Chondrocyte (in vitro differentiated cells): Measurements from ENCODE around the gene TTC34. TPM values are rescaled to one million over a fixed set of nuclear protein-coding genes. Genes with fewer than 3 reads are reported as not detected.

Experiments
- DNase-seq: peaks from one replicate; pipeline ENCODE4 v3.0.0; 2021; ENCODE audit warnings: mixed read lengths, low spot score
- H3K27ac Mint-ChIP-seq: one replicate; pipeline ENCODE4 v1.8.0; 2021; ENCODE audit warnings: mild to moderate bottlenecking, moderate library complexity, mixed read lengths; ENCODE audit not compliant: unreplicated experiment
- H3K27me3 Mint-ChIP-seq: 2 replicates; pipeline ENCODE4 v1.8.0; 2021; ENCODE audit warnings: low read depth, mixed read lengths
- H3K36me3 Mint-ChIP-seq: 2 replicates; pipeline ENCODE4 v1.8.0; 2021; ENCODE audit warnings: low read depth, mixed read lengths
- H3K4me1 Mint-ChIP-seq: 2 replicates; pipeline ENCODE4 v1.8.0; 2021; ENCODE audit warnings: low read depth, mild to moderate bottlenecking, mixed read lengths
- H3K4me3 Mint-ChIP-seq: one replicate; pipeline ENCODE4 v1.8.0; 2021; ENCODE audit warnings: mild to moderate bottlenecking, moderate library complexity, mixed read lengths; ENCODE audit not compliant: unreplicated experiment
- H3K9me3 Mint-ChIP-seq: 2 replicates; pipeline ENCODE4 v1.8.0; 2021; ENCODE audit warnings: low read depth, mixed read lengths
- total RNA-seq: library from RNA; stranded (reverse); gene quantifications from 3 replicates; pipeline ENCODE4 v1.2.1, GENCODE V29; 2021
- TF ChIP-seq, protein P1 (sequence below): fragments of 200-600 bp; sonication (generic); IDR thresholded peaks from 2 replicates; pipeline ENCODE4 v1.5.0; 2021; ENCODE audit warnings: antibody characterized with exemption, mild to moderate bottlenecking, moderate library complexity

TTC34 gene
- total RNA-seq, 1 donor from 2014 or later: 0.60 TPM

DNA sequence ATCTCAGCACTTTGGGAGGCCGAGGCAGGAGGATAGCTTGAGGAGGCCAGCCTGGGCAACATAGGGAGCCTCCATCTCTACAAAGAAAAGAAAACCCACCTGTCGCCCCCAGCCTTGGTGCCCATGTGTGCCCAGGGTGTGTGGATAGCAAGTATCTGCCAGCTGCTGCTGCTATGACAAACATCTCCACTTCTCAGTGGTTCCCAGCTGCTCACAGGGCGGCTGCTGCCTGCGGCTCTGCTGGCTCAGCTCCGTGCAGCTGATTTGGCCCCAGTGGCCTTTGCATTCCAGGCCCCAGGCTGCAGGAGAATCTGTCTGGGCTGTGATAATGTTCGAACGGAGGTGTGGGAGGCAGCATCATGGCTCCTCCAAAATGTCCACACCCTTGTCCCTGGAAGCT is 10.6 kb upstream of the TTC34 start:
- Mint-ChIP-seq H3K27ac (no peak overlapping the region), H3K36me3 (no peaks in the 10 kb centered on the region), H3K9me3 (peaks cover 14% of the 10 kb centered on the region), H3K4me1 (no peaks in the 10 kb centered on the region), H3K27me3 (no peaks in the 10 kb centered on the region), H3K4me3 (no peak overlapping the region)
- DNase-seq: no peak
- TF ChIP-seq, protein P1, sequence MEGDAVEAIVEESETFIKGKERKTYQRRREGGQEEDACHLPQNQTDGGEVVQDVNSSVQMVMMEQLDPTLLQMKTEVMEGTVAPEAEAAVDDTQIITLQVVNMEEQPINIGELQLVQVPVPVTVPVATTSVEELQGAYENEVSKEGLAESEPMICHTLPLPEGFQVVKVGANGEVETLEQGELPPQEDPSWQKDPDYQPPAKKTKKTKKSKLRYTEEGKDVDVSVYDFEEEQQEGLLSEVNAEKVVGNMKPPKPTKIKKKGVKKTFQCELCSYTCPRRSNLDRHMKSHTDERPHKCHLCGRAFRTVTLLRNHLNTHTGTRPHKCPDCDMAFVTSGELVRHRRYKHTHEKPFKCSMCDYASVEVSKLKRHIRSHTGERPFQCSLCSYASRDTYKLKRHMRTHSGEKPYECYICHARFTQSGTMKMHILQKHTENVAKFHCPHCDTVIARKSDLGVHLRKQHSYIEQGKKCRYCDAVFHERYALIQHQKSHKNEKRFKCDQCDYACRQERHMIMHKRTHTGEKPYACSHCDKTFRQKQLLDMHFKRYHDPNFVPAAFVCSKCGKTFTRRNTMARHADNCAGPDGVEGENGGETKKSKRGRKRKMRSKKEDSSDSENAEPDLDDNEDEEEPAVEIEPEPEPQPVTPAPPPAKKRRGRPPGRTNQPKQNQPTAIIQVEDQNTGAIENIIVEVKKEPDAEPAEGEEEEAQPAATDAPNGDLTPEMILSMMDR: no peak

DNA sequence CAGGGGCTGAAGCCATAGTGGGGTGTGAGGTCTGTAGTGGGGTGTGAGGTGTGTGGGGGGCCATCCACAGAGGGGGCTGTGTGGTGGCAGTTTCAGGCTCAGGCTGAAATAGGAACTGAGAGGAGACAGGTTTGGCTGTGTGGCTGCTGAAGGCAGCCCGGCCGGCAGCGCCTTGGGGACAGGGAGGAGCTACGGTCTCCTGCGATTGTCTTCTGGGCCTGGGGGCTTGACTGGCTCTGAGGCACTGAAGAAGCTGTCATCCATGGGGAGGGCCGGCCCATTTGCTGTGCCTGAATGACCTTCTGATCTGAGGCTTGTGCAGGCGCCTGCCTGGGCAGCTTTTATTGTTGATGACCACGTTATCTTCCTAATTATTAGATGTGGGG is 10.0 kb upstream of the TTC34 start:
- Mint-ChIP-seq H3K9me3 (peaks cover 13% of the 10 kb centered on the region), H3K27ac (no peak overlapping the region)

DNA sequence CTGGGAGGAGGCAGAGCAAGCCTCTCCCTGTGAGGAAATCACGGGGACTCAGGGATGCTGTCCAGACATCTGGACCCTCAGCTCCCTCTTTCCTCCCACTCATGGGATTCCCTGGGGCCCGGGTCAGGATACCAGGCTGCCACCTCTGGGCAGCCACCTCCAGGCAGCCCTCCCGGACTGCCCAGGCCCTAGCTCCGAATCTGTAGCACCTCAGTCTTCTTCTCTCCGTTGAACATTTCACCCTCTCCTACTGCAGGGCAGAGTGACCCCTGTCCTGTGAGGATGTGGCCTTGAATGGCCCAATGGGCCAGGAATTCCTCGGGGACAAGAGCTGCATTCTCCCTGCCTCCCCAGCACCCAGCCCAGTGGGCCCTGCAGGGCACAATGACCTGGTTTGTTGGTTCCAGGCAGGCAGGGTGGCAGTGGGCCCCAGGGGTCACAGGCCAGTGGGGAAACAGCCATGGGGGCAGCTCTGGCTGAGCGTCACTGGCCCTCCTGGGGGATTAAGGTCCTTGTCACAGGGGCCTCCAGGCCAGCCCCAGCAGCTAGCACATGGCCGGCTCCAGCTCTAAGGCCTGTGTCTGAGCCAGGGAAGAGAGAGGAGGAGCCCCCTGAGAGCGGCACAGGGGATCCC is 9.5 kb upstream of the TTC34 start:
- no peaks in the 10 kb centered on the region for H3K4me1 Mint-ChIP-seq
- H3K36me3 Mint-ChIP-seq: no peaks in the 10 kb centered on the region
- no peak overlapping the region for H3K27ac Mint-ChIP-seq
- no peak for DNase-seq
- TF ChIP-seq, protein P1: no peak
- no peaks in the 10 kb centered on the region for H3K27me3 Mint-ChIP-seq
- H3K9me3 Mint-ChIP-seq: peaks cover 15% of the 10 kb centered on the region
- no peak overlapping the region for H3K4me3 Mint-ChIP-seq

More for the DNA sequence above, 10.0 kb upstream of the TTC34 start:
- Mint-ChIP-seq H3K36me3 (no peaks in the 10 kb centered on the region), H3K4me3 (no peak overlapping the region), H3K4me1 (no peaks in the 10 kb centered on the region), H3K27me3 (no peaks in the 10 kb centered on the region)
- TF ChIP-seq, protein P1: no peak
- DNase-seq: no peak

DNA sequence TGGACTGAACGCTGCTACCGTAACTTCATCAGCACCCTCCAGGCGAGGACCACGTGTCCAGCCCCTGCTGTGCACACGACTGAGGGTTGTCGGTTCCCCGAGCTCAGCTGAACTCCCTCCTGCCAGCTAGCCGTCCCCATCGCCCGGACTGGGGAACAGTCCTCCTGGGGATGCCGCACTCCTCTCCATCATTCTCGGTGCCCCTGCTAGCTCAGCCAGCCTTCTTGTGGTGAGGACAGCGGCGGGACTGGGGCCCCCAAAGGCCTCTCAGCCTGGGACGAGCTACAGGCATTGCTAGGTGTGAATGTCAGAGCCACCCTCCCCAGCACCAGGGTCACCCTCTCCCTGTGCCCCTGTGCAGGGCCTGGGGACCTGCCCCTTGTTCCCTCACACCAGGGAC is 8.8 kb upstream of the TTC34 start:
- Mint-ChIP-seq H3K4me1 (no peaks in the 10 kb centered on the region), H3K4me3 (no peak overlapping the region), H3K9me3 (peaks cover 15% of the 10 kb centered on the region), H3K36me3 (no peaks in the 10 kb centered on the region), H3K27ac (no peak overlapping the region), H3K27me3 (no peaks in the 10 kb centered on the region)
- TF ChIP-seq, protein P1: no peak
- no peak for DNase-seq

DNA sequence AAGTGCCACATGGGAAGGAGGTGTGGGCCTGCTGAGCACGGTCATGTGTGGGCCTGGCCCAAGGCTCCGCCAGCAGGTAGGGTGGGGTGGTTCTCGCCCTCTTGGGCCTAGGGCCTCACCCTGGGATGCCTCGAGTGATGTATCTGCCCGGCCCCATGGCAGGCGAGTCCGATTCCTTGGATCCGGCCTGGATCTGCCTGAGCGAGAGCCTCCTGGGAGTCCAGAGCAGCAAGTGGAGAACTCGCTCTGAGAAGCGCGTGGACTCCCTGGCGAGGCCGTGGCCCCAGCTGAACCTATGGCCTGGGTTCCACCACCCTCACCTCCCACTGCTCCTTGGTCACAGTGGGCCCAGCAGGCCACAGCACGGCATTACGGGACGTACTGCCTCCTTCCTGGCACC is 8.2 kb upstream of the TTC34 start:
- Mint-ChIP-seq H3K27me3 (no peaks in the 10 kb centered on the region), H3K36me3 (no peaks in the 10 kb centered on the region), H3K9me3 (peaks cover 15% of the 10 kb centered on the region), H3K4me3 (no peak overlapping the region), H3K27ac (no peak overlapping the region), H3K4me1 (no peaks in the 10 kb centered on the region)
- DNase-seq: no peak
- TF ChIP-seq, protein P1: no peak
